H9 (cell line): ENCODE results near the gene ALPI. TPM values are rescaled to one million over a fixed set of nuclear protein-coding genes. Genes with fewer than 3 reads are reported as not detected.

ENCODE experiments used
- DNase-seq: peaks from one replicate; pipeline ENCODE4 v3.0.0-alpha.2; 2017
- H2AFZ ChIP-seq: one replicate; pipeline ENCODE4 v1.6.1; 2013; ENCODE audit warnings: mild to moderate bottlenecking, low read length, control low read depth, moderate library complexity
- H2AK5ac ChIP-seq: 2 replicates; pipeline ENCODE4 v1.6.1; 2013; ENCODE audit warnings: low read length, control low read depth, mixed read lengths; ENCODE audit not compliant: insufficient read length
- H2BK120ac ChIP-seq: one replicate; pipeline ENCODE4 v1.6.1; 2013; ENCODE audit warnings: low read depth, mild to moderate bottlenecking, low read length, control low read depth, inconsistent platforms; ENCODE audit not compliant: poor library complexity, severe bottlenecking
- H2BK12ac ChIP-seq: 2 replicates; pipeline ENCODE4 v1.6.1; 2013; ENCODE audit warnings: low read length, control low read depth, mixed read lengths, low read depth; ENCODE audit not compliant: insufficient read length
- H2BK15ac ChIP-seq: 2 replicates; pipeline ENCODE4 v1.6.1; 2013; ENCODE audit warnings: low read depth, low read length, control low read depth
- H2BK20ac ChIP-seq: one replicate; pipeline ENCODE4 v1.6.1; 2013; ENCODE audit warnings: low read depth, mild to moderate bottlenecking, low read length, control low read depth, inconsistent platforms; ENCODE audit not compliant: poor library complexity, severe bottlenecking
- H2BK5ac ChIP-seq: 2 replicates; pipeline ENCODE4 v1.6.1; 2013; ENCODE audit warnings: low read length, control low read depth, mixed read lengths; ENCODE audit not compliant: insufficient read length
- H3K14ac ChIP-seq: 2 replicates; pipeline ENCODE4 v1.6.1; 2013; ENCODE audit warnings: low read length, control low read depth; ENCODE audit not compliant: insufficient read depth
- H3K18ac ChIP-seq: 2 replicates; pipeline ENCODE4 v1.6.1; 2013; ENCODE audit warnings: low read depth, mild to moderate bottlenecking, mixed read lengths, low read length, control low read depth; ENCODE audit not compliant: insufficient read length
- H3K23ac ChIP-seq: 2 replicates; pipeline ENCODE4 v1.6.1; 2013; ENCODE audit warnings: low read length, control low read depth, mixed read lengths, low read depth; ENCODE audit not compliant: insufficient read length
- H3K23me2 ChIP-seq: 2 replicates; pipeline ENCODE4 v1.6.1; 2013; ENCODE audit warnings: low read depth, mild to moderate bottlenecking, mixed read lengths, low read length, control low read depth; ENCODE audit not compliant: insufficient read length, poor library complexity, severe bottlenecking
- H3K27ac ChIP-seq: 2 replicates; pipeline ENCODE4 v1.5.1; 2013; ENCODE audit warnings: low read length, control low read depth, mixed read lengths, low read depth; ENCODE audit not compliant: insufficient read length
- H3K27me3 ChIP-seq: 2 replicates; pipeline ENCODE4 v1.6.1; 2013; ENCODE audit warnings: low read length, control low read depth, inconsistent platforms; ENCODE audit not compliant: insufficient read depth
- H3K4ac ChIP-seq: 2 replicates; pipeline ENCODE4 v1.6.1; 2013; ENCODE audit warnings: low read depth, mild to moderate bottlenecking, control low read depth, inconsistent platforms, low read length, moderate library complexity
- H3K4me1 ChIP-seq: 2 replicates; pipeline ENCODE4 v1.6.1; 2013; ENCODE audit warnings: low read length, control low read depth, inconsistent platforms; ENCODE audit not compliant: insufficient read depth
- H3K4me2 ChIP-seq: 2 replicates; pipeline ENCODE4 v1.6.1; 2013; ENCODE audit warnings: low read length, control low read depth, mixed read lengths; ENCODE audit not compliant: insufficient read length, insufficient read depth
- H3K56ac ChIP-seq: 2 replicates; pipeline ENCODE4 v1.6.1; 2013; ENCODE audit warnings: low read depth, mild to moderate bottlenecking, mixed read lengths, low read length, control low read depth; ENCODE audit not compliant: insufficient read length
- H3K79me1 ChIP-seq: 2 replicates; pipeline ENCODE4 v1.6.1; 2013; ENCODE audit warnings: low read depth, mild to moderate bottlenecking, moderate library complexity, low read length, control low read depth, inconsistent platforms; ENCODE audit not compliant: insufficient read depth, poor library complexity, severe bottlenecking
- H3K79me2 ChIP-seq: 2 replicates; pipeline ENCODE4 v1.6.1; 2013; ENCODE audit warnings: low read length, control low read depth, inconsistent platforms; ENCODE audit not compliant: insufficient read depth
- H3K9ac ChIP-seq: 2 replicates; pipeline ENCODE4 v1.6.1; 2013; ENCODE audit warnings: low read length, control low read depth, mixed read lengths; ENCODE audit not compliant: insufficient read length; ENCODE audit errors: extremely low read depth
- H3K9me3 ChIP-seq: one replicate; pipeline ENCODE4 v1.6.1; 2013; ENCODE audit warnings: low read depth, low read length, inconsistent platforms; ENCODE audit not compliant: control insufficient read depth
- H3T11ph ChIP-seq: one replicate; pipeline ENCODE4 v1.6.1; 2013; ENCODE audit warnings: mild to moderate bottlenecking, low read length, control low read depth, inconsistent platforms
- H4K20me1 ChIP-seq: one replicate; pipeline ENCODE4 v1.6.1; 2013; ENCODE audit not compliant: control insufficient read depth, insufficient read length, insufficient read depth
- H4K5ac ChIP-seq: 2 replicates; pipeline ENCODE4 v1.6.1; 2013; ENCODE audit warnings: low read depth, mild to moderate bottlenecking, mixed read lengths, low read length, control low read depth; ENCODE audit not compliant: insufficient read length
- H4K8ac ChIP-seq: replicated peaks from 2 replicates; pipeline ENCODE4 v1.6.1; 2013; ENCODE audit warnings: low read length, control low read depth, mixed read lengths, low read depth; ENCODE audit not compliant: insufficient read length
- H4K91ac ChIP-seq: 2 replicates; pipeline ENCODE4 v1.6.1; 2013; ENCODE audit warnings: low read depth, mild to moderate bottlenecking, moderate library complexity, mixed read lengths, low read length, control low read depth; ENCODE audit not compliant: insufficient read length
- H3K27ac Mint-ChIP-seq, 3 experiments: 2 replicates in 2 of 3; 3 replicates in 1 of 3; pipeline ENCODE4 v1.8.0; 2020 to 2021; ENCODE audit warnings: mixed read lengths in 3 of 3, mild to moderate bottlenecking in 1 of 3, moderate library complexity in 1 of 3
- H3K27me3 Mint-ChIP-seq: 2 replicates; pipeline ENCODE4 v1.8.0; 2021; ENCODE audit warnings: low read depth, mild to moderate bottlenecking, moderate library complexity, mixed read lengths
- H3K36me3 Mint-ChIP-seq, 3 experiments: 2 replicates in 2 of 3; 3 replicates in 1 of 3; pipeline ENCODE4 v1.8.0; 2020 to 2021; ENCODE audit warnings: low read depth in 3 of 3, mixed read lengths in 3 of 3; ENCODE audit not compliant: insufficient read depth in 1 of 3
- H3K4me1 Mint-ChIP-seq, 2 experiments: 2 replicates each; pipeline ENCODE4 v1.8.0; 2020; ENCODE audit warnings: mixed read lengths in 2 of 2
- H3K4me3 Mint-ChIP-seq, 2 experiments: 2 replicates in 1 of 2; 3 replicates in 1 of 2; pipeline ENCODE4 v1.8.0; 2020 to 2021; ENCODE audit warnings: mild to moderate bottlenecking in 2 of 2, mixed read lengths in 2 of 2, moderate library complexity in 1 of 2
- H3K9me3 Mint-ChIP-seq, 2 experiments: 2 replicates in 1 of 2; 3 replicates in 1 of 2; pipeline ENCODE4 v1.8.0; 2020; ENCODE audit warnings: mild to moderate bottlenecking in 2 of 2, mixed read lengths in 2 of 2, moderate library complexity in 1 of 2
- CTCF ChIP-seq: fragments of 200-600 bp; sonication (generic); conservative IDR thresholded peaks from 3 replicates; pipeline ENCODE4 v1.8.0; 2021; ENCODE audit warnings: antibody characterized with exemption, mild to moderate bottlenecking
- WGBS: extraction: QIAGEN DNeasy Blood & Tissue Kit; methylation state at CpG from one replicate; pipeline ENCODE4 v1.1.7; 2013; ENCODE audit warnings: missing lambda C conversion rate, low lambda C conversion rate, mixed read lengths; ENCODE audit not compliant: insufficient read length; ENCODE audit errors: extremely low coverage; 5-methylcytosine and 5-hydroxymethylcytosine counted together
- total RNA-seq: library from RNA; stranded (reverse); gene quantifications from 2 replicates; pipeline ENCODE4 v1.2.1, GENCODE V29; 2021

The ALPI gene
- total RNA-seq, 1 experiment from 2014 or later, result not detected

GRCh38 chr2:232476045-232476444 is 20.1 kb downstream of the ALPI start:
- Histone ChIP-seq H2BK5ac (no peak overlapping the region), H3K79me1 (no peaks in the 10 kb centered on the region), H3K27me3 (no peaks in the 10 kb centered on the region), H2BK15ac (no peak overlapping the region), H3K4me2 (no peak overlapping the region), H3K79me2 (no peaks in the 10 kb centered on the region), H3K4me1 (no peaks in the 10 kb centered on the region), H4K20me1 (no peaks in the 10 kb centered on the region), H3K4ac (no peak overlapping the region), H3K9me3 (no peaks in the 10 kb centered on the region), H3K14ac (no peak overlapping the region), H4K5ac (no peak overlapping the region), H4K91ac (no peak overlapping the region), H4K8ac (no peak overlapping the region), H2BK120ac (no peak overlapping the region), H2AFZ (no peak overlapping the region), H3K23me2 (no peaks in the 10 kb centered on the region), H2BK12ac (no peak overlapping the region), H3K23ac (no peak overlapping the region), H3T11ph (no peak overlapping the region), H2BK20ac (no peak overlapping the region), H3K18ac (no peak overlapping the region), H3K27ac (no peak overlapping the region), H3K56ac (no peak overlapping the region), H3K9ac (no peak overlapping the region), H2AK5ac (no peak overlapping the region)
- Mint-ChIP-seq H3K9me3 (no peaks in the 10 kb centered on the region; a peak in 1 of 5 replicates), H3K36me3 (no peaks in the 10 kb centered on the region), H3K4me3 (no peak overlapping the region), H3K27me3 (peaks cover 53% of the 10 kb centered on the region), H3K27ac (no peak overlapping the region; a peak in 1 of 7 replicates), H3K4me1 (peaks cover 4 to 5% of the 10 kb centered on the region in 2 experiments; a peak in 2 of 4 replicates)
- no peak for TF ChIP-seq CTCF
- no peak for DNase-seq
- WGBS, result no CpG with 5 or more reads among the region's 2 CpGs
